ENCODE measurements around the gene ZNF844.

GRCh38 chr19:12075538-12076139 lies 11.1 kb downstream of the ZNF844 start:
- no peak for TF ChIP-seq EP300 (IDR thresholded peaks at IDR 0.05)
- TF ChIP-seq, protein P1, sequence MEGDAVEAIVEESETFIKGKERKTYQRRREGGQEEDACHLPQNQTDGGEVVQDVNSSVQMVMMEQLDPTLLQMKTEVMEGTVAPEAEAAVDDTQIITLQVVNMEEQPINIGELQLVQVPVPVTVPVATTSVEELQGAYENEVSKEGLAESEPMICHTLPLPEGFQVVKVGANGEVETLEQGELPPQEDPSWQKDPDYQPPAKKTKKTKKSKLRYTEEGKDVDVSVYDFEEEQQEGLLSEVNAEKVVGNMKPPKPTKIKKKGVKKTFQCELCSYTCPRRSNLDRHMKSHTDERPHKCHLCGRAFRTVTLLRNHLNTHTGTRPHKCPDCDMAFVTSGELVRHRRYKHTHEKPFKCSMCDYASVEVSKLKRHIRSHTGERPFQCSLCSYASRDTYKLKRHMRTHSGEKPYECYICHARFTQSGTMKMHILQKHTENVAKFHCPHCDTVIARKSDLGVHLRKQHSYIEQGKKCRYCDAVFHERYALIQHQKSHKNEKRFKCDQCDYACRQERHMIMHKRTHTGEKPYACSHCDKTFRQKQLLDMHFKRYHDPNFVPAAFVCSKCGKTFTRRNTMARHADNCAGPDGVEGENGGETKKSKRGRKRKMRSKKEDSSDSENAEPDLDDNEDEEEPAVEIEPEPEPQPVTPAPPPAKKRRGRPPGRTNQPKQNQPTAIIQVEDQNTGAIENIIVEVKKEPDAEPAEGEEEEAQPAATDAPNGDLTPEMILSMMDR (IDR thresholded peaks at IDR 0.05): no peak
- TF ChIP-seq POLR2AphosphoS5 (IDR thresholded peaks at IDR 0.05): no peak
- TF ChIP-seq POLR2A (IDR thresholded peaks at IDR 0.05): no peak

Measured in gastroesophageal sphincter (tissue), 3 donors.